ENCODE data around the gene VTI1B.

The VTI1B gene

GRCh38 chr14:67599698-67600561 is 74.5 kb downstream of the VTI1B start, which contains the start of gene PIGH:
Gene PIGH, minus strand, starts transcription at chr14:67600268. Its CDS starts 65 bp downstream, at chr14:67600203.
- no peak for TF ChIP-seq ZNF274 (IDR thresholded peaks at IDR 0.05; ENCODE audit: low read depth, low read length)
- peak within 1 kb of the TSS; percentile 82 for H3K4me3 ChIP-seq (ENCODE audit: low read length)
